Mucosa of descending colon (tissue), 3 donors: Measurements from ENCODE around the gene CYP27A1. TPM values are rescaled to one million over a fixed set of nuclear protein-coding genes. Genes with fewer than 3 reads are reported as not detected.

Experiments used
- ATAC-seq: fragments of 200-7000 bp; cut with Tn5 transposase; one replicate; pipeline ENCODE4 v1.9.1; 2020; ENCODE audit warnings: mild to moderate bottlenecking, moderate library complexity
- DNase-seq, 3 donors: peaks; one replicate each; pipeline ENCODE4 v3.0.0-alpha.2; 2020
- H3K36me3 ChIP-seq: fragments of 200-600 bp; one replicate; pipeline ENCODE4 v1.8.0; 2021; ENCODE audit warnings: low read depth, mild to moderate bottlenecking
- H3K4me1 ChIP-seq: fragments of 200-600 bp; one replicate; pipeline ENCODE4 v1.8.0; 2021; ENCODE audit warnings: low read depth, mild to moderate bottlenecking
- H3K4me3 ChIP-seq: fragments of 200-600 bp; one replicate; pipeline ENCODE4 v1.8.0; 2021; ENCODE audit warnings: mild to moderate bottlenecking
- H3K9me3 ChIP-seq: fragments of 200-600 bp; one replicate; pipeline ENCODE4 v1.8.0; 2021; ENCODE audit warnings: mild to moderate bottlenecking
- CTCF ChIP-seq: fragments of 200-600 bp; IDR thresholded peaks from one replicate; pipeline ENCODE4 v1.8.0; 2022; ENCODE audit warnings: antibody characterized with exemption, mild to moderate bottlenecking
- intact Hi-C, 2 donors: fragments of 100-400 bp; cut with DNase I in 1 of 2; cut with micrococcal nuclease in 1 of 2; formaldehyde crosslinking; loops; one replicate each; pipeline versions ENCODE4 v1.11.0 to v1.11.1; 2022; cut with DNase I, micrococcal nuclease
- total RNA-seq, 3 donors: library from RNA; stranded (reverse); fragmentation: NEBNext Ultra II Directional in 2 of 3; extraction: Animal tissue kit (Norgen Biotek cat#: 25700) in 2 of 3; gene quantifications; one replicate each; pipeline versions ENCODE4 v1.2.1 to v1.2.4, GENCODE V29; 2021 to 2023
- donor health status: DM: no; HTN: no; CAD: no; lungs with moderate emphysema.
- donor health status: DM: no; HTN: no; CAD: no.
- donor health status: DM: no; HTN: yes; CAD: no.

The CYP27A1 gene
- total RNA-seq, 3 donors from 2014 or later, result 31.0 to 70.0 (median 37.7) TPM

- peak; percentile 9 for ATAC-seq
- H3K9me3 ChIP-seq, result peaks cover 2% of the 10 kb centered on the region
- intact Hi-C loops, result no loop called here
- no peak for DNase-seq
- no peak overlapping the region for H3K4me3 ChIP-seq
- no peaks in the 10 kb centered on the region for H3K36me3 ChIP-seq
- TF ChIP-seq CTCF, result no peak
- H3K4me1 ChIP-seq, result peaks cover 7% of the 10 kb centered on the region
Measured at GRCh38 chr2:218798767-218799504, 17.0 kb downstream of the CYP27A1 start.

GRCh38 chr2:218799990-218800389, 18.0 kb downstream of the CYP27A1 start:
- Histone ChIP-seq H3K9me3 (peaks cover 11% of the 10 kb centered on the region), H3K36me3 (no peaks in the 10 kb centered on the region), H3K4me1 (peaks cover 7% of the 10 kb centered on the region), H3K4me3 (no peak overlapping the region)
- TF ChIP-seq CTCF, result no peak
- intact Hi-C loops, result no loop called here
- DNase-seq (no peak), ATAC-seq (no peak)

DNA sequence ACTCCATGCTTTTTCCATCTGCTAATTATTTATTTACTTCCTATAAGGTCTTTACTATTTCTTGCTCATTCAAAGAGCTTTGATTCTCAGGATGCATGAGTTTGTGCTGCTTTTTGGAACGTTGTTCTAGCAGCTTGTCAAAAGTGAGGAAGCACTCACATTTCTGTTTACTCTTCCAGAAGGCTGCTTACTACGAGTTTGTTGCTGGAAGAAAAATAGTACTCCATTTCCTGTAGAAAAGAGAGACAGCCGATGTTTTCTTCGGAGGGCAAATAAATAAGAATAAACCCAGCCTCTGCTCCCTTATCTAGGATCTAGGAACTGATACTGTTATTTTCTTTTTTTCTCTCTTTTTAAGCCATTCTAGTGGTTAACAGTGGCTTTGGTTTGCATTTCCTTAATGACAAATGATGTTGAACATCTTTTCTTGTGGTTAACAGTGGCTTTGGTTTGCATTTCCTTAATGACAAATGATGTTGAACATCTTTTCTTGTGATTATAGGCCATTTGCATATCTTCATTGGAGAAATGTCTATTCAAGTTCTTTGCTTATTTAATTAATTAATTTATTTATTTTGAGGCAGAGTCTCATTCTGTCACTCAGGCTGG, 20.5 kb downstream of the CYP27A1 start:
- H3K36me3 ChIP-seq, result no peaks in the 10 kb centered on the region

DNA sequence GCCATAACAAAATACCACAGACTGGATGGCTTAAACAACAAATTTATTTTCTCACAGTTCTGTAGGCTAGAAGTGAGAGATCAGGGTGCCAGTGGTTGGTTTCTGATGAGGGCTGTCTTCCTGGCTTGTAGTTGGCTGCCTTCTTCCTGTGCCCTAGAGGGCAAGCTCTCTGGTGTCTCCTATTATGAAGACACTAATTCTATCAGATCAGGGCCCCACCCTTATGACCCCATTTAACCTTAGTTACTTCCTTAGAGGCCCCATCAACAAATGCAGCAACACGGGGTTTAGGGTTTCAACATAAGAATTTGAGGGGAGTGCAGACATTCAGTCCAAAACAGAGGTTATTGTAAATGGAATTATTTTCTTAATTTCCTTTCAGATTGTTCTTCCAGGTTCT, 22.9 kb downstream of the CYP27A1 start:
- no peaks in the 10 kb centered on the region for H3K36me3 ChIP-seq
- ATAC-seq, result no peak
- TF ChIP-seq CTCF, result no peak
- DNase-seq, result no peak
- H3K4me1 ChIP-seq, result peaks cover 7% of the 10 kb centered on the region
- H3K9me3 ChIP-seq, result peaks cover 11% of the 10 kb centered on the region
- no peak overlapping the region for H3K4me3 ChIP-seq
- intact Hi-C loops, result no loop called here

More for the DNA sequence above, 20.5 kb downstream of the CYP27A1 start:
- Histone ChIP-seq H3K9me3 (peaks cover 11% of the 10 kb centered on the region), H3K4me3 (no peak overlapping the region), H3K4me1 (peaks cover 7% of the 10 kb centered on the region)
- ATAC-seq (no peak), DNase-seq (no peak)
- no peak for TF ChIP-seq CTCF
- intact Hi-C loops, result no loop called here

GRCh38 chr2:218805627-218806026, 23.7 kb downstream of the CYP27A1 start:
- ATAC-seq, result no peak

More at GRCh38 chr2:218805627-218806026, 23.7 kb downstream of the CYP27A1 start:
- TF ChIP-seq CTCF, result no peak
- H3K9me3 ChIP-seq, result peaks cover 11% of the 10 kb centered on the region
- no peaks in the 10 kb centered on the region for H3K36me3 ChIP-seq
- intact Hi-C loops, result no loop called here
- peaks cover 7% of the 10 kb centered on the region for H3K4me1 ChIP-seq
- no peak for DNase-seq
- H3K4me3 ChIP-seq, result no peak overlapping the region
